ENCODE results near the gene IRGC.

GRCh38 chr19:43752287-43752875 lies 36.5 kb downstream of the IRGC start:
- TF ChIP-seq CTCF (IDR thresholded peaks at IDR 0.05) = no peak
- no peak for TF ChIP-seq POLR2A (IDR thresholded peaks at IDR 0.05)
